K562 (cell line): ENCODE results near the gene LTB4R2. TPM values are rescaled to one million over a fixed set of nuclear protein-coding genes. Genes with fewer than 3 reads are reported as not detected.

ENCODE experiments used
- ATAC-seq: fragments of 200-7000 bp; cut with Tn5 transposase; 3 replicates; pipeline ENCODE4 v1.9.1; 2020; ENCODE audit warnings: moderate library complexity
- BruUV-seq: library from RNA; stranded (reverse); fragments of 400-500 nt; replicated peaks from 2 replicates; lab custom pipeline; 2021; lab: Mats Ljungman, UMichigan
- CTCF ChIA-PET: fragments of 300-600 bp; formaldehyde crosslinking; extraction: SDS; loops from one replicate; lab custom pipeline; 2021; ENCODE audit warnings: low intra/inter-chr PET ratio; lab: Yijun Ruan, JAX
- POLR2A ChIA-PET: fragments of 300-600, 350-650 bp; sonication (Branson Sonifier 250); formaldehyde crosslinking; extraction: SDS; loops from one replicate; lab custom pipeline; 2021; ENCODE audit warnings: antibody characterized with exemption, inconsistent platforms; lab: Yijun Ruan, JAX
- DNase-seq, 4 experiments: peaks; one replicate each; pipeline versions ENCODE4 v3.0.0 to v3.0.0-alpha.2; 2011 to 2018; ENCODE audit warnings: low spot score in 3 of 4, mixed read lengths in 3 of 4; ENCODE audit errors: extremely low read depth in 1 of 4
- FAIRE-seq: peaks from 2 replicates; lab custom pipeline; 2011; peaks lifted over from hg19 to GRCh38; lab: Jason Lieb, UNC
- H2AFZ ChIP-seq: 2 replicates; pipeline ENCODE4 v1.6.0; 2011; ENCODE audit warnings: low read depth, low read length, control low read depth, inconsistent platforms
- H3K27ac ChIP-seq: fragments of 200-600 bp; 3 replicates; pipeline ENCODE4 v1.8.0; 2011; ENCODE audit warnings: low read depth, mild to moderate bottlenecking, control low read depth, inconsistent platforms, low read length, moderate library complexity, mixed read lengths; ENCODE audit errors: extremely low read depth
- H3K27me3 ChIP-seq, 2 experiments: fragments of 300-600 bp in 1 of 2; 2 replicates in 1 of 2; 3 replicates in 1 of 2; pipeline versions ENCODE4 v1.6.0 to v1.8.0; 2011; ENCODE audit warnings: inconsistent platforms in 2 of 2, low read length in 2 of 2, mild to moderate bottlenecking in 1 of 2, mixed read lengths in 1 of 2, moderate library complexity in 1 of 2; ENCODE audit not compliant: control insufficient read depth in 2 of 2, insufficient read depth in 2 of 2
- H3K36me3 ChIP-seq: fragments of 300-600 bp; 3 replicates; pipeline ENCODE4 v1.8.0; 2011; ENCODE audit warnings: mild to moderate bottlenecking, low read length, inconsistent platforms; ENCODE audit not compliant: control insufficient read depth, insufficient read depth
- H3K4me1 ChIP-seq, 2 experiments: fragments of 200-600 bp in 1 of 2; replicated peaks in 1 of 2; 2 replicates in 1 of 2; 3 replicates in 1 of 2; pipeline versions ENCODE4 v1.5.1 to v1.8.0; 2011; ENCODE audit warnings: inconsistent platforms in 2 of 2, low read length in 2 of 2, mild to moderate bottlenecking in 1 of 2, mixed read lengths in 1 of 2, moderate library complexity in 1 of 2; ENCODE audit not compliant: control insufficient read depth in 2 of 2, insufficient read depth in 2 of 2
- H3K4me2 ChIP-seq: 2 replicates; pipeline ENCODE4 v1.6.1; 2011; ENCODE audit warnings: low read length, control low read depth, inconsistent platforms, mixed read lengths; ENCODE audit not compliant: insufficient read depth
- H3K4me3 ChIP-seq: fragments of 200-600 bp; sonication (generic), shearing (Covaris generic); 2 replicates; pipeline ENCODE4 v1.5.1; 2016; ENCODE audit warnings: control low read depth, inconsistent platforms
- H3K79me2 ChIP-seq: fragments of 200-600 bp; 3 replicates; pipeline ENCODE4 v1.8.0; 2011; ENCODE audit warnings: low read length, inconsistent platforms; ENCODE audit not compliant: control insufficient read depth, insufficient read depth
- H3K9ac ChIP-seq, 2 experiments: 2 replicates each; pipeline versions ENCODE4 v1.6.0 to v1.6.1; 2011; ENCODE audit warnings: low read depth in 2 of 2, low read length in 2 of 2, control low read depth in 1 of 2, inconsistent platforms in 1 of 2, mild to moderate bottlenecking in 1 of 2, mixed read lengths in 1 of 2; ENCODE audit not compliant: insufficient read depth in 1 of 2
- H3K9me1 ChIP-seq: one replicate; pipeline ENCODE4 v1.6.0; 2011; ENCODE audit warnings: inconsistent platforms, mild to moderate bottlenecking, low read length, moderate library complexity; ENCODE audit not compliant: control insufficient read depth, insufficient read depth
- H3K9me3 ChIP-seq: replicated peaks from 2 replicates; pipeline ENCODE4 v1.5.1; 2011; ENCODE audit warnings: low read depth, low read length, inconsistent platforms; ENCODE audit not compliant: control insufficient read depth, insufficient read depth
- H4K20me1 ChIP-seq: replicated peaks from 2 replicates; pipeline ENCODE4 v1.6.1; 2011; ENCODE audit warnings: low read length, inconsistent platforms, mixed read lengths; ENCODE audit not compliant: control insufficient read depth, insufficient read depth
- CBFA2T3 ChIP-seq: fragments of 450-650 bp; IDR thresholded peaks from 2 replicates; pipeline ENCODE4 v1.6.1; 2017
- CSDE1 ChIP-seq, 2 experiments: fragments of 450-650 bp; IDR thresholded peaks; 2 replicates each; pipeline ENCODE4 v1.6.1; 2016; ENCODE audit warnings: mild to moderate bottlenecking in 1 of 2
- GATAD2B ChIP-seq: fragments of 450-650 bp; IDR thresholded peaks from 2 replicates; pipeline ENCODE4 v1.6.1; 2017; ENCODE audit warnings: mild to moderate bottlenecking, borderline replicate concordance
- KDM1A ChIP-seq, 2 experiments: fragments of 450-650 bp; IDR thresholded peaks; 2 replicates each; pipeline ENCODE4 v1.6.1; 2016; ENCODE audit warnings: mild to moderate bottlenecking in 2 of 2
- MEIS2 ChIP-seq: fragments of 450-650 bp; IDR thresholded peaks from 2 replicates; pipeline ENCODE4 v1.6.1; 2014; ENCODE audit warnings: mild to moderate bottlenecking; ENCODE audit not compliant: partially characterized antibody
- MTF1 ChIP-seq: fragments of 250-450 bp; sonication (Bioruptor Pico); IDR thresholded peaks from 2 replicates; pipeline ENCODE4 v1.9.0; 2021; ENCODE audit warnings: moderate library complexity, mild to moderate bottlenecking, inconsistent platforms, borderline replicate concordance
- NCOR1 ChIP-seq: fragments of 450-650 bp; IDR thresholded peaks from 2 replicates; pipeline ENCODE4 v1.6.1; 2016; ENCODE audit warnings: mild to moderate bottlenecking, moderate library complexity
- RBBP5 ChIP-seq: fragments of 200-600 bp; sonication (generic); IDR thresholded peaks from 2 replicates; pipeline ENCODE4 v1.6.1; 2012; ENCODE audit warnings: borderline replicate concordance, mild to moderate bottlenecking, low read length, control low read depth, inconsistent platforms; ENCODE audit not compliant: insufficient read depth, poor library complexity, severe bottlenecking
- RBM25 ChIP-seq: fragments of 200-400 bp; formaldehyde crosslinking; IDR thresholded peaks from 2 replicates; pipeline ENCODE4 v1.6.1; 2018; ENCODE audit warnings: low read length, low read depth, moderate library complexity; ENCODE audit not compliant: severe bottlenecking
- SMC3 ChIP-seq: conservative IDR thresholded peaks from 2 replicates; pipeline ENCODE4 v1.6.1; 2011; ENCODE audit warnings: low read depth, low read length, improper control_type of control experiment; ENCODE audit not compliant: insufficient read depth
- SOX6 ChIP-seq: fragments of 450-650 bp; IDR thresholded peaks from 2 replicates; pipeline ENCODE4 v1.6.1; 2014; ENCODE audit warnings: mild to moderate bottlenecking
- TCF7L2 ChIP-seq: fragments of 150-350 bp; IDR thresholded peaks from 2 replicates; pipeline ENCODE4 v1.6.1; 2016; ENCODE audit warnings: low read depth, mild to moderate bottlenecking, low read length, moderate library complexity
- ZNF175 ChIP-seq: fragments of 200-800 bp; sonication (Bioruptor generic); IDR thresholded peaks from 2 replicates; pipeline ENCODE4 v1.6.1; 2016; ENCODE audit warnings: low read depth, mild to moderate bottlenecking, missing genetic modification characterization, missing compliant biosample characterization
- ZNF778 ChIP-seq: fragments of 450-650 bp; formaldehyde crosslinking; IDR thresholded peaks from 2 replicates; pipeline ENCODE4 v1.4.0; 2020; ENCODE audit warnings: mild to moderate bottlenecking, moderate library complexity
- WGBS: fragments of 100-300 bp; shearing (Covaris generic); methylation state at CpG from one replicate; pipeline ENCODE4 v1.1.6; 2016; ENCODE audit warnings: low coverage, mixed read lengths; ENCODE audit not compliant: insufficient coverage; ENCODE audit errors: missing lambda C conversion rate; 5-methylcytosine and 5-hydroxymethylcytosine counted together
- in situ Hi-C: fragments of 300-500 bp; cut with MboI; formaldehyde crosslinking; loops from 4 replicates; pipeline ENCODE4 v1.15.0; 2018; ENCODE audit warnings: inconsistent platforms, mixed read lengths
- intact Hi-C: fragments of 100-400 bp; cut with micrococcal nuclease; formaldehyde crosslinking; loops from 2 replicates; pipeline ENCODE4 v1.14.2; 2022
- polyA plus RNA-seq, 8 experiments: library from polyadenylated mRNA; depleted of rRNA in 4 of 8; stranded (reverse) in 5 of 8; unstranded in 3 of 8; fragments of >200 nt; fragmentation: Nextera tagmentation in 2 of 8; fragmentation: Illumina TruSeq in 1 of 8; extraction: Ambion mirVana in 2 of 8; extraction: Trizol in 1 of 8; gene quantifications; 2 replicates each; pipeline versions ENCODE4 v1.2.1 to v1.2.3, GENCODE V29; 2011 to 2014; ENCODE audit warnings: inconsistent platforms in 1 of 8, missing spikeins in 1 of 8
- total RNA-seq, 7 experiments: library from RNA; depleted of rRNA in 6 of 7; stranded (reverse); fragments of >200 nt in 6 of 7; fragmentation: Illumina TruSeq in 2 of 7; extraction: Trizol in 2 of 7; gene quantifications; 2 replicates each; pipeline versions ENCODE4 v1.2.1 to v1.2.3, GENCODE V29; 2011 to 2021; ENCODE audit warnings: low replicate concordance in 1 of 7
- TF ChIP-seq, protein P1 (sequence below): sonication (generic); formaldehyde crosslinking; IDR thresholded peaks from 2 replicates; pipeline ENCODE4 v1.8.0; 2022; ENCODE audit warnings: mild to moderate bottlenecking, missing genetic modification reagents

LTB4R2 gene
- total and polyA plus RNA-seq, 9 of the 15 experiments (the other 6 are each of a cell fraction or from before 2014, with no cell fraction given): 0.03 to 11.6 (median 2.8) TPM; not detected in 1

DNA sequence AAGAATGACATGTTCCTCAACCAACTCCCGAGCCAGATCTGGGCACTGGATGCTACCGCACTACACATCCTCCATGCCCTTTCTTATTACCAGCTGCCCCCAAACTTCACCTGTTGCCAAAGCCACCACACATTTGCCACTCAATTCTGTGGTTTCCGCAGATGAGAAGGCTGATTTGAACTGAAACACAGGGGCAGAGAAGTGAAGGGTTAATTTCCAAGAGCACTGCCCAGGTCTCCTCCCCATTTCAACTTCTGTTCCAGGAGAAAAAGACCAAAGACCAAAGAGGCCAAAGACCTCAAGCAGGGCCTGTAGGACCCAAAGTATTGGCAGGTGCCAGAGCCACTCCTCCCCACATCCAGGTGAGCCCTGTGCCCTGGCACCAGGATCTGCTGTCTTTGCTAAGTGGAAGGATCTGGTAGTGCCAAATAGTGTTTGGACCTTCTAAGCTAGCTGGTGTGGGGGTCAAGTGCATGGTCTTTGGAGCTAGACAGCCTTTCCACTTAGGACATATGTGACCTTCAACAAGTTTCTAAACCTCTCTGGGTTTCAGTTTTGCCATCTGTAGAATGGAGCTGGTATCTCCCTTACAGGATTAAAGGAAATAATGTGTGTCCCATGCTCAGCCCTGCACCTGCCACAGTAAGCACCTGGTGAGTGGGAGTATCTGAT, 18.4 kb upstream of the LTB4R2 start:
- TF ChIP-seq, protein P1, sequence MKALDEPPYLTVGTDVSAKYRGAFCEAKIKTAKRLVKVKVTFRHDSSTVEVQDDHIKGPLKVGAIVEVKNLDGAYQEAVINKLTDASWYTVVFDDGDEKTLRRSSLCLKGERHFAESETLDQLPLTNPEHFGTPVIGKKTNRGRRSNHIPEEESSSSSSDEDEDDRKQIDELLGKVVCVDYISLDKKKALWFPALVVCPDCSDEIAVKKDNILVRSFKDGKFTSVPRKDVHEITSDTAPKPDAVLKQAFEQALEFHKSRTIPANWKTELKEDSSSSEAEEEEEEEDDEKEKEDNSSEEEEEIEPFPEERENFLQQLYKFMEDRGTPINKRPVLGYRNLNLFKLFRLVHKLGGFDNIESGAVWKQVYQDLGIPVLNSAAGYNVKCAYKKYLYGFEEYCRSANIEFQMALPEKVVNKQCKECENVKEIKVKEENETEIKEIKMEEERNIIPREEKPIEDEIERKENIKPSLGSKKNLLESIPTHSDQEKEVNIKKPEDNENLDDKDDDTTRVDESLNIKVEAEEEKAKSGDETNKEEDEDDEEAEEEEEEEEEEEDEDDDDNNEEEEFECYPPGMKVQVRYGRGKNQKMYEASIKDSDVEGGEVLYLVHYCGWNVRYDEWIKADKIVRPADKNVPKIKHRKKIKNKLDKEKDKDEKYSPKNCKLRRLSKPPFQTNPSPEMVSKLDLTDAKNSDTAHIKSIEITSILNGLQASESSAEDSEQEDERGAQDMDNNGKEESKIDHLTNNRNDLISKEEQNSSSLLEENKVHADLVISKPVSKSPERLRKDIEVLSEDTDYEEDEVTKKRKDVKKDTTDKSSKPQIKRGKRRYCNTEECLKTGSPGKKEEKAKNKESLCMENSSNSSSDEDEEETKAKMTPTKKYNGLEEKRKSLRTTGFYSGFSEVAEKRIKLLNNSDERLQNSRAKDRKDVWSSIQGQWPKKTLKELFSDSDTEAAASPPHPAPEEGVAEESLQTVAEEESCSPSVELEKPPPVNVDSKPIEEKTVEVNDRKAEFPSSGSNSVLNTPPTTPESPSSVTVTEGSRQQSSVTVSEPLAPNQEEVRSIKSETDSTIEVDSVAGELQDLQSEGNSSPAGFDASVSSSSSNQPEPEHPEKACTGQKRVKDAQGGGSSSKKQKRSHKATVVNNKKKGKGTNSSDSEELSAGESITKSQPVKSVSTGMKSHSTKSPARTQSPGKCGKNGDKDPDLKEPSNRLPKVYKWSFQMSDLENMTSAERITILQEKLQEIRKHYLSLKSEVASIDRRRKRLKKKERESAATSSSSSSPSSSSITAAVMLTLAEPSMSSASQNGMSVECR: no peak
- no peak for TF ChIP-seq TCF7L2
- no peak for TF ChIP-seq RBBP5
- TF ChIP-seq SOX6: no peak
- no peak for TF ChIP-seq MTF1
- TF ChIP-seq RBM25: no peak
- no peak for TF ChIP-seq NCOR1
- no peak for TF ChIP-seq MEIS2
- no peak for TF ChIP-seq CBFA2T3
- no peak for TF ChIP-seq ZNF778 (CRISPR knock-in tag)
- no peak for TF ChIP-seq SMC3
- no peak for TF ChIP-seq KDM1A (IDR thresholded peaks at IDR 0.05)
- TF ChIP-seq ZNF175 (CRISPR knock-in tag): no peak
- TF ChIP-seq GATAD2B: no peak
- no peak for TF ChIP-seq CSDE1 (IDR thresholded peaks at IDR 0.05)
- TF ChIP-seq, all 486 proteins: peak for 0
- intact Hi-C loops (no loop called here), in situ Hi-C loops (loop anchor here (10.0 kb wide), 1 partner anchor 277 kb away; no protein-coding TSS in a partner anchor)
- Histone ChIP-seq H3K27me3 (no peaks in the 10 kb centered on the region), H3K9ac (no peak overlapping the region), H3K4me1 (peaks cover 0 to 1% of the 10 kb centered on the region in 2 experiments; a peak in 2 of 5 replicates), H3K79me2 (no peaks in the 10 kb centered on the region), H3K9me3 (no peaks in the 10 kb centered on the region), H3K9me1 (peaks cover 1% of the 10 kb centered on the region), H3K4me2 (no peak overlapping the region), H3K4me3 (no peak overlapping the region), H3K36me3 (peaks cover 38% of the 10 kb centered on the region), H2AFZ (no peak overlapping the region), H3K27ac (no peak overlapping the region), H4K20me1 (no peaks in the 10 kb centered on the region)
- CTCF ChIA-PET: no interaction called here
- BruUV-seq: no TSS peak
- ATAC-seq: no peak
- FAIRE-seq: no peak
- DNase-seq: no peak
- 60% methylated on average over 2 of the region's 3 CpGs for WGBS
- POLR2A ChIA-PET: interaction anchor here (0.6 to 1.0 kb wide), 3 partner anchors 27 to 49 kb away, joined by 3 to 4 read pairs (median 4); partner anchors contain the start of gene TINF2
